Measurements from ENCODE around the gene ATG101. TPM values are rescaled to one million over a fixed set of nuclear protein-coding genes. Genes with fewer than 3 reads are reported as not detected.

ATG101 gene
- total and polyA plus RNA-seq, 2 of the 13 experiments (the other 11 are each of a cell fraction or from before 2014, with no cell fraction given), result 58.2 to 67.7 TPM

DNA sequence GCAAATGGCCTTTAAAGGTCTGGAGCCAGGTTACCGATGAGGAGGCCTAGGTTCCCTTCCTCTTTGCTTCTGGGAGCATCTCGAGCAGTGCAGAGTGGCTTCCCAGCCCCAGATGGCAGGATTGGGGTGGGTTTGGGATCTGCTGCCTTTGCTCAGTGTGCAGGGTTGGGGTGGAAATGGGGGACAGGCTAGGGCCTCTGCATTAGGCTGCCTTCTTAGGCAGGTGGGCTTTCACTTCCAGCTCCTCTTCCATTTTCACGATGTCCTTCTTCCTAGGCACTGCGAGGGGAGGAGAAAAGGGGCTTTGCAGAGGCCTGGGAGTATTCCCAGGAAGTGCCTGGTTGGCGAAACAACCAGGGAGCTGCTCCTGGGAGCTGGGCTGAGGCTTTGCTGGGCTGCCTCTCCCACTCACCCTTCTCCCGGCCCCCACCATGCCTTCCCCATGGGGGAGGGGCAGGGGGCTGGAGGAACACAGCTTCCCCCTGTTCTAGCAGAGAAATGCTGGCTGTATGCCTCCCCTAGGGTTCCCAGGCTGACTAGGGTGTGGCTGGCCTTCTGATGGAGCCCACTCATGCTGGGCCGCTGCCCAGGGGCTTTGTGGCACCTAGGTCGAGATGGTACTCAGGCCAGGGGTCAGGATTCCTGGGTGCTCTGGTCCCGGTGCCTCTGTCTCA, 16.1 kb upstream of the ATG101 start (continued):
- TF ChIP-seq ZNF619 (CRISPR knock-in tag; IDR thresholded peaks at IDR 0.05), result no peak
- TF ChIP-seq, protein P1, sequence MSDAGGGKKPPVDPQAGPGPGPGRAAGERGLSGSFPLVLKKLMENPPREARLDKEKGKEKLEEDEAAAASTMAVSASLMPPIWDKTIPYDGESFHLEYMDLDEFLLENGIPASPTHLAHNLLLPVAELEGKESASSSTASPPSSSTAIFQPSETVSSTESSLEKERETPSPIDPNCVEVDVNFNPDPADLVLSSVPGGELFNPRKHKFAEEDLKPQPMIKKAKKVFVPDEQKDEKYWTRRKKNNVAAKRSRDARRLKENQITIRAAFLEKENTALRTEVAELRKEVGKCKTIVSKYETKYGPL (CRISPR knock-in tag; IDR thresholded peaks at IDR 0.05), result no peak
- no peak for TF ChIP-seq ZNF816 (CRISPR knock-in tag; IDR thresholded peaks at IDR 0.05; ENCODE audit: borderline replicate concordance)
- TF ChIP-seq ZNF24 (IDR thresholded peaks at IDR 0.05), result no peak
- TF ChIP-seq, protein P2, sequence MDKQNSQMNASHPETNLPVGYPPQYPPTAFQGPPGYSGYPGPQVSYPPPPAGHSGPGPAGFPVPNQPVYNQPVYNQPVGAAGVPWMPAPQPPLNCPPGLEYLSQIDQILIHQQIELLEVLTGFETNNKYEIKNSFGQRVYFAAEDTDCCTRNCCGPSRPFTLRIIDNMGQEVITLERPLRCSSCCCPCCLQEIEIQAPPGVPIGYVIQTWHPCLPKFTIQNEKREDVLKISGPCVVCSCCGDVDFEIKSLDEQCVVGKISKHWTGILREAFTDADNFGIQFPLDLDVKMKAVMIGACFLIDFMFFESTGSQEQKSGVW (CRISPR knock-in tag; IDR thresholded peaks at IDR 0.05; ENCODE audit: borderline replicate concordance), result no peak
- TF ChIP-seq ARID2 (CRISPR knock-in tag; IDR thresholded peaks at IDR 0.05; ENCODE audit: borderline replicate concordance), result no peak

DNA sequence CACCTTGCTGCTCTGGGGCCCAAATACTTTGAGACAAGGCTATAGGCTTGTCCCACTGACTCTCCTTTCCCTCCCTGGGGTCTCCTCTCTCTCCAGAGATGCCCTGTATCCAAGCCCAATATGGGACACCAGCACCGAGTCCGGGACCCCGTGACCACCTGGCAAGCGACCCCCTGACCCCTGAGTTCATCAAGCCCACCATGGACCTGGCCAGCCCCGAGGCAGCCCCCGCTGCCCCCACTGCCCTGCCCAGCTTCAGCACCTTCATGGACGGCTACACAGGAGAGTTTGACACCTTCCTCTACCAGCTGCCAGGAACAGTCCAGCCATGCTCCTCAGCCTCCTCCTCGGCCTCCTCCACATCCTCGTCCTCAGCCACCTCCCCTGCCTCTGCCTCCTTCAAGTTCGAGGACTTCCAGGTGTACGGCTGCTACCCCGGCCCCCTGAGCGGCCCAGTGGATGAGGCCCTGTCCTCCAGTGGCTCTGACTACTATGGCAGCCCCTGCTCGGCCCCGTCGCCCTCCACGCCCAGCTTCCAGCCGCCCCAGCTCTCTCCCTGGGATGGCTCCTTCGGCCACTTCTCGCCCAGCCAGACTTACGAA, 15.4 kb upstream of the ATG101 start:
- in situ Hi-C loops (cut with HindIII; ENCODE audit: extremely low pct_ligation_motif_present, low pct_unique_long_range_greater_than_20kb) (no loop called here), intact Hi-C loops (cut with micrococcal nuclease; ENCODE audit: unreplicated experiment) (no loop called here)
- H3K9ac ChIP-seq (ENCODE audit: insufficient read depth, low read depth, low read length), result no peak overlapping the region
- H3K4me1 ChIP-seq (ENCODE audit: insufficient read depth, low read length), result peaks cover 30% of the 10 kb centered on the region
- DNase-seq (ENCODE audit: low spot score) (no peak), ATAC-seq (no peak), FAIRE-seq (no peak)
- peaks cover 21% of the 10 kb centered on the region for H3K79me2 ChIP-seq (ENCODE audit: insufficient read depth, low read length)
- CTCF ChIA-PET (ENCODE audit: low intra/inter-chr PET ratio, low total read pairs), result no interaction called here
- no peak overlapping the region for H2AFZ ChIP-seq (ENCODE audit: low read length)
- TF ChIP-seq MXI1 (IDR thresholded peaks at IDR 0.05; ENCODE audit: borderline replicate concordance, low read depth, low read length), result 0 out of 3 replicates have a peak, but pooled peaks have one; percentile 13
- peak; percentile 3 for TF ChIP-seq AGO2 (optimal IDR thresholded peaks at IDR 0.05; ENCODE audit: low read depth, low read length)
- no peak for TF ChIP-seq ZNF589 (CRISPR knock-in tag; conservative IDR thresholded peaks at IDR 0.05)
- TF ChIP-seq YY1 (IDR thresholded peaks at IDR 0.05; ENCODE audit: insufficient read depth, insufficient replicate concordance, low read depth, low read length), result no peak
- H3K4me2 ChIP-seq (ENCODE audit: low read depth, low read length), result no peak overlapping the region
- H3K36me3 ChIP-seq (replicated peaks in 1 of 2; ENCODE audit: control insufficient read depth in 1 of 2, insufficient read depth in 2 of 2, low read length in 2 of 2), result peaks cover 9 to 36% of the 10 kb centered on the region in 2 experiments
- BruUV-seq (replicated peaks), result no TSS peak
- 96% methylated on average over 19 of the region's 21 CpGs for WGBS (ENCODE audit: low lambda C conversion rate)
- POLR2A ChIA-PET, result interaction anchor here (0.7 kb wide), 1 partner anchor 13 kb away, joined by 3 read pairs; no protein-coding TSS in a partner anchor
- no peak overlapping the region for H3K27ac ChIP-seq (ENCODE audit: extremely low read length, insufficient read depth, low read length)
- no peaks in the 10 kb centered on the region for H3K9me3 ChIP-seq (ENCODE audit: low read length)
- H3K4me3 ChIP-seq (replicated peaks in 1 of 3; ENCODE audit: insufficient read depth in 1 of 3, low read depth in 2 of 3, low read length in 3 of 3), result no peak overlapping the region
- peaks cover 7% of the 10 kb centered on the region; the same call in 1 of the 2 replicates for H4K20me1 ChIP-seq (ENCODE audit: insufficient read depth, low read length)
- no peaks in the 10 kb centered on the region for H3K27me3 ChIP-seq (ENCODE audit: control insufficient read depth in 1 of 2, insufficient read depth in 2 of 2, low read length in 2 of 2)

Measured in HepG2 (cell line).